Activated naive CD4-positive, alpha-beta T cell treated with anti-CD3 and anti-CD28 coated beads, Interleukin-2, amount 50 U/mL, for 16 hours (primary cell): ENCODE data around the gene PLPPR1.
"Not testable (repeated sequence)": the region's sequence is repeated elsewhere in the genome, so short reads cannot be mapped to it uniquely, and the experiment has no call there.

Experiments used
- DNase-seq: peaks from one replicate; pipeline ENCODE4 v3.0.0-alpha.2; 2020

Gene PLPPR1

GRCh38 chr9:101050650-101051049, 22.1 kb downstream of the PLPPR1 start:
- DNase-seq = no peak

DNA sequence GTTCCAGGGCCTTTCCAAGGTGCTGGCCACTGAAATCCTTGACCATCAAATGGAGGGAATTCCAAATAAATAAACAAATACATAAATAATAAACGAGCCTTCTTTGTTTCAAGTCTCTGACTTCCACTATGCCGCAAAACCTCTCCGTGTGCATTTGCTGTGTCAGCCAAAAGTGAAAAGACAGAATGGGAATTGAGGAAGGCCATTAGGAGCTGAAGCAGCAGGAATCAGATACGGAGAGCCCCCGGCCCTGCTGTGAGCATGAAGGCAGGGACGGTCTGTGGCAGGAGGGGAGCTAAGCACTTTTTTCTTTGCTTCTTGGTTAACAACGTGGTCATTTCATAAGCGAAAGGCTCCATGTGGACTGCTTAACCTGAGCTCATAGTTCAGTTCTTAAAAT, 26.1 kb downstream of the PLPPR1 start:
- no peak for DNase-seq

- no peak for DNase-seq
Measured at GRCh38 chr9:101055516-101055915, 27.0 kb downstream of the PLPPR1 start.

GRCh38 chr9:101062686-101063085, 34.2 kb downstream of the PLPPR1 start:
- DNase-seq = no peak

- no peak for DNase-seq
Measured at GRCh38 chr9:101063192-101063591, 34.7 kb downstream of the PLPPR1 start.

GRCh38 chr9:101064206-101064605, 35.7 kb downstream of the PLPPR1 start:
- DNase-seq = no peak

DNA sequence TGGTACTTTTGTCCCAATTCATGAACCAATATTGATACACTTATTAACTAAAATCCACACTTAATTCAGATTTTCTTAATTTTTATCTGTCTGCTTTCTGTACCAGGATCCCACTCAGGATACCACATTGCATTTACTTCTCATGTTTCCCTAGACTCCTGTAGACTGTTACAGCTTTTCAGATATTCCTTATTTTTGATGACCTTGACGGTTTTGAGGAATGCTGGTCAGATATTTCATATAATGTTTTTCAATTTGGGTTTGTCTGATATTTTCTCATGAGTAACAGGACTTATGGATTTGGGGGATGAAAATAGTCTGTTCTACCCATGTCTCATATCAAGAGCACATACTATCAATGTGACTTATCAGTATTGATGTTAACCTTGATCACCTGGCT, 37.4 kb downstream of the PLPPR1 start:
- DNase-seq = no peak

GRCh38 chr9:101068696-101069095, 40.2 kb downstream of the PLPPR1 start:
- no peak for DNase-seq

- no peak for DNase-seq
Measured at GRCh38 chr9:101072259-101072658, 43.7 kb downstream of the PLPPR1 start.

DNA sequence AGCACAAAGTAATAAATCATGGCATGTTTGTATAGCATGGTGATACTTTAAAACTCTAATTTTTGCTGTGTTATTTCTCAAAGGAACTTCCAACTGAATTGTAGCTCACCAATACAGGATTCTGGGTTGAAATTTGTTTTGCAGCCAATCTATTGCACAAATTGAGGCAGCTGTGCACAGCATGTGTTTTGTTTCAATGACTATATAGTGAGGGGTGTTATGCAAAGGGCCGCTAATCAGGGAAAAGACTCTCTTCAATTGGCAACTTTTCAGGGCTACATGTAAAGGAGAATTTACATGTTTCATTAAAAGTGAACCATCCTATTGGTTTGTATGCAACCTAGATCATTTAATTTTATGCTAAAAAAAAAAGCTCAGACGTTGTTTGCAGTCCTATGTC, 44.6 kb downstream of the PLPPR1 start:
- no peak for DNase-seq

- DNase-seq = no peak
Measured at GRCh38 chr9:101081641-101082040, 53.1 kb downstream of the PLPPR1 start.

DNA sequence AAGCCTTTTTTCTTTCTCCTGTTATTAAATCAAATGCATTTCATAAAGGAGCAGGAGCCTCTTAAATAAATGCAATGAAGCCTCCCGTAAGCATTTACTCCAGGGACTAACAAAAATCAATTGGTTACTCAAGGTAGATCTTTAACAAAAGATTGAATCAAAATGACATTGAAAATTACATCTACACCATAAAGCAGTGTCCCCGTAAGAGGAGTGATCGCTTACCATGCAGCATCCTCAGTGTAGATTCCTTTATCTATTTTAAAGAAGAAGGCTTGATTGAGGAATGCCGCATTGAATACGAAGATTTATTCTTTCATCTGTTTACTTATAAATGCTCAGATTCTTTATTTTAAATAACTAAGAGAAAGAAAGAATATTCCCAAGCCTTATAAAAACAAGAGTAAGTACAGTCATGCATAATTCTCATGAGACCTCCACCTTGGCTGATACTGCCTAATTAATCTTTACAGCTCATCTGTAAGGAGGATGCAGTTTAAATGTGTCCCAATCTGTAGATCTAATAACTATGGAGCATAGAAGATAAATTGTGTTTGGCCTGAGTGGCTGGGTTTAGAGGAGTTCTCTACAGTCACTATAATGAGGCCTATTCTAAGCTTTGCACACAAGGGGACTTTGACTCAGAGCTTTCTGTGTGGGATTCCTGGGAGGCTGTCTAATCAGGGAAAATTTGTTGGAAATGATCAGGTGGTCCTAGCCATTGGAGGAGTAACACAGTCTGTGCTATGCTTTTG, 55.1 kb downstream of the PLPPR1 start:
- no peak for DNase-seq

- no peak for DNase-seq
Measured at GRCh38 chr9:101087426-101087825, 58.9 kb downstream of the PLPPR1 start.

DNA sequence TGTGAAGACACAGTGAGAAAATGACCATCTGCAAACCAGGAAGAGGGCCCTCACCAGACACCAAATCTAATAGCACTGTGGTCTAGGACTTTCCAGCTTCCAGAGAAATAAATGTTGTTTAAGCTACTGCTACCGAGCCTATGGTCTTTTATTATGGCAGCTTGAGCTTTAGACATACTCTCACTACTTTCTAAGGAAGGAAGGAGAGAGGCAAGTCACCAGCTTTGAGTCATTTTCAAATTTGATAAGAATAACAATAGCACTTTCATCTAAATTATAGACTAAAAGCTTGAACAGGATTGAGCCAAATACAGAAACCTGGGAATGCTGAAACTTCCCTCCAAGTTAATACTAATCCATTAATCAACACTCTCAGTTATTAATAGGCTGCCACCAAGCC, 64.4 kb downstream of the PLPPR1 start:
- DNase-seq = no peak

DNA sequence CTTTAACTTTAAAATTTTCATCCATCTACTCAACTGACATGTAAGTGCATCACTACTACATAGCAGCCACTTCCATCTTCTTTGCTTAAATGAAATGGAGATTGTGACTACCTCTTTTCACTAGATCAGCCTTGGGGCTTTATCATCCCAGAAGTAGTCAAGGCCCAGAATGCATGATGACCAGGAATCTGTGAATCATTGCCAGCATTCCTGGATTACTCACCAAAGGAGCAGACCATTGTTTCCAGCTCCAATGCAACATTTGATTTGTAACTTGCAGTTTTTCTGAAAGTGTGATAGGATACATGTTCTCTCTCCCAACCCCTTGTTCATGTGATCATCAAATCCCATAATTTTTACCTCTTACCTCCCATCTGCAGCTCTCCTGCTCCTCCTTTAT, 65.1 kb downstream of the PLPPR1 start:
- no peak for DNase-seq

DNA sequence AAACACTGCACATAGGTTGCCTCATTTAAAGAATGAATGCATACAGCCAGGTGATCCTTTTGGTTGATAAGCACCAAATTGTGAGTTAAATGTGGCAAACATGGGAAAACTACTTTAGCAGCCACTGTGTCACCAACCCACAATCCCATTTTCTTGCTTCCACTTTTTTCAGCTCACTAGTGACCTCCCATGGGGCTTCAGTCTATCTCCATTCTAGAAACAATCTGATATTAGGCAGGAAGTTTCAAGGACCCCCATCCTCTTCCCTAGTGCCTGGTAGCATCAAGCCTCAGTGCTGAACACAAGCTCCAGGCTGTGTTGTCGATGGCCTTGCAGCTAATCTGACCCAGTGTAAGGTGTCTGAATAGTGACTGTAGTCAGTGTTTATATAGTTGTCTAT, 66.2 kb downstream of the PLPPR1 start:
- no peak for DNase-seq

- DNase-seq = no peak
Measured at GRCh38 chr9:101097210-101097609, 68.7 kb downstream of the PLPPR1 start.

GRCh38 chr9:101098392-101098791, 69.9 kb downstream of the PLPPR1 start:
- no peak for DNase-seq

GRCh38 chr9:101114317-101114716, 85.8 kb downstream of the PLPPR1 start:
- no peak for DNase-seq

GRCh38 chr9:101115102-101115501, 86.6 kb downstream of the PLPPR1 start:
- no peak for DNase-seq

GRCh38 chr9:101117161-101117560, 88.6 kb downstream of the PLPPR1 start:
- no peak for DNase-seq

DNA sequence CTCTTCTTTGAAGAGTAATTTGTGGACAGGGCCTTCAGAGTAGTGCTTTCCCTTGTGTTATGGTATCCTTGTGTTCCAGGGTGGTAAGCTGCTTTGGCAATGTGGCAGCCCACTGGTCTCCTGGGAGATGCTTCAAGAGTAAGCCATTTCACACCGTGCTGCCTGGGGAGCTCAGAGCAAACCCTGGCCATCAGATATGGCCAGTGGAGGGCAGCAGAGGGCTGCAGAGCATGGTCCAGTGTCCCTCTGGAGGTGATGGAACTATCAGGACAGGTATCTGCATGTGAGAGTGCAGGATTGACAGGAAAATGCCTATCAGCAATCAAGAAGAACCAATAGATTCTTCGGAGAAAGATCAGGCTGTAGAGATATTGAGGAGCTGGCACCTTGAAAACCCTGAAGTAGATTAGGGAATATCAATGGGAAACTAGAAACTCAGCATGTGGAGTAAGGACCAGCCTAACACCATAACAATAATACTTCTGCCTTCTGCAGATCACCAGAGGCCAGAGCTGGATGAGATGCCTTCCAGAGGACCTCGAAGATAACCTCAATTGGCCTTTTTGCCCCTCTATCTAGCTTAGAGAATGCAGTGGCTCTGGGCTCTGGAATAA, 90.8 kb downstream of the PLPPR1 start:
- no peak for DNase-seq

DNA sequence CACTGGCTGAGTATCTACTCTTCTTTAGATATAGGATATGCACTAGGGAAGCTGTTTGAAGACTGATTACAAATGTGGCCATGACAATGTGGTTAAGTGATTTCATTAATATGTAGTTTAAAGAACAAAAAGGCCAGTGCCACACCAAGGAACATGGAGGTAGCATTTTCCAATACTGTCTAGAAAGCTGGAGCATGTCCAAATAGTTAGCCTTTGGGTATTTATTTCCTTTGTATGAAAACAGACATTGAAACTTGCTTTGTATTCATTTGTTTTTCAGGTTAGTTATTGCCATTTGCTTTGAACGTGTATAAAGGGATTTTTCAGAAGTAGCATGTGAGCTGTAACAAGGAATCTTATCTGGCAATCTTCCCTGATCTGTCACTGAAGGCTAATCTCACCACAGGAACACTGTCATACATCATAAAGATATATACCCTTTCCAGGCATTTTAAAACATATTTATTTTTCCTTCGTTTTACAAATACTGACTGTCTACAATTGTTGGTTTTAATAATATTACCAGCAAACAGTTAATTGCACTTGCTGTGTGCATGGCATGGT, 93.4 kb downstream of the PLPPR1 start:
- no peak for DNase-seq

- DNase-seq = no peak
Measured at GRCh38 chr9:101126556-101126955, 98.0 kb downstream of the PLPPR1 start.

DNA sequence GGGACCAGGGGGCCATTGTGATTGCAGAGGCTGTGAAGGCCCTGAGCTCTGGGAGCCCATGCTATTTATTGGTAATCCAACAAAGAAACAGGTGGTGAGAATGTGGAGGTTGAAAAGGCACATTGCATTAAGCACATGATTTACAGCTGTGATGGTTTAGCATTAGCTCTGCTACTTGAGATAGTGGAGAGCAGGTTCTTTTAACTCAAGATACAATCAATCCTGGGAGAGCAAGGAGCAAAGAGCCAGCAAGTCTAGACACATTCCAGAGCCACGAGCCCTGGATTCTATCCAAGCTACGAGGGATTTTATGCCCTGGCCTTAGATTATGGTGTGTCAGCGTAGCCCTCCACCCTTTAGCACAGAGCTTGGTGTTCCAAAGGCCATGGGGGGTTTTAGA, 98.8 kb downstream of the PLPPR1 start:
- DNase-seq = not testable (repeated sequence)
